Activated CD8-positive, alpha-beta memory T cell treated with anti-CD3 and anti-CD28 coated beads for 1 hour (primary cell): ENCODE data around the gene CFAP20.

ENCODE experiments used
- DNase-seq, 2 donors: peaks; one replicate each; pipeline ENCODE4 v3.0.0-alpha.2; 2020; ENCODE audit warnings: low read depth in 1 of 2; ENCODE audit errors: extremely low read depth in 1 of 2

Gene CFAP20

GRCh38 chr16:58125781-58126335, 3.3 kb downstream of the CFAP20 start:
- no peak for DNase-seq

DNA sequence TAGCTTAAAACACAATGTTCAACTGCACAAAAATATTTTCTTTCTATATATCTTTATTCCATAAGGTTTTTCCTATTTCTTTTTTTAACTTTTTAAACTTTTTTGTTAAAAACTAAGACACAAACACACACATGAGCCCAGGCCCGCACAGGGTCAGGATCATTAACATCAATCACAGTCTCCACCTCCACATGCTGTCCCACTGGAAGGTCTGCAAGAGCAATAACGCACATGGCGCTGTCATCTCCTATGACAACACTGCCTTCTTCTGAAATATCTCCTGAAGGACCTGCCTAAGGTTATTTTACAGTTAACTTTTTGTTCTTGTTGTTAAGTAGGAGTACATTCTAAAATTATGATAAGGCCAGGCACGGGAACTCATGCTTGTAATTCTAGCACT, 4.1 kb downstream of the CFAP20 start:
- DNase-seq = no peak

- no peak for DNase-seq
Measured at GRCh38 chr16:58124601-58124915, 4.6 kb downstream of the CFAP20 start.

- DNase-seq = no peak
Measured at GRCh38 chr16:58123896-58124600, 5.1 kb downstream of the CFAP20 start.

- no peak for DNase-seq
Measured at GRCh38 chr16:58121132-58121531, 8.0 kb downstream of the CFAP20 start.

DNA sequence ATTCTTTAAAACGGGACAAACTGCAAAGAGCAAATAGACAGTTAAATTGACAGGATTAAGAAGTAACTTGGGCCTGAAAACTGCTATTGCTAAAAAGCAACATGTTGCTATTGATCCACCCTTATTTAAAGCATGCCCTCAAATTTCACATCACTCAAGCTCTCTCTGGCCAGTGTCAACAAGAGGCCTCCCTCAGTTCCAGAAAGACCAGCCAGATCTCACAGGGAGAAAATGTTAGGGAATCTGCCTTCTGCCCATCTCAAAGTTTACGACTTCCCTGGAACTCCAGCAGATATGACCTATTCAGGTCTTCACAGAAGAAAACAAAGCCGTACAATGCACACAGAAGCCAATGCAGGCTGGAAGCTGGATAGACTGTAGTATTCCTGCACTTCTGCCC, 8.9 kb downstream of the CFAP20 start:
- DNase-seq = no peak

- DNase-seq = no peak
Measured at GRCh38 chr16:58119509-58119845, 9.7 kb downstream of the CFAP20 start.

- no peak for DNase-seq
Measured at GRCh38 chr16:58118801-58119508, 10.2 kb downstream of the CFAP20 start.

- no peak for DNase-seq
Measured at GRCh38 chr16:58116529-58116928, 12.7 kb downstream of the CFAP20 start.

GRCh38 chr16:58116081-58116480, 13.1 kb downstream of the CFAP20 start:
- DNase-seq = no peak

GRCh38 chr16:58114827-58115825, 14.1 kb downstream of the CFAP20 start:
- DNase-seq = no peak

- DNase-seq = no peak
Measured at GRCh38 chr16:58111302-58111627, 17.9 kb downstream of the CFAP20 start.

GRCh38 chr16:58110571-58111301, 18.4 kb downstream of the CFAP20 start:
- DNase-seq = no peak

GRCh38 chr16:58109881-58110280, 19.3 kb downstream of the CFAP20 start:
- DNase-seq = no peak

- DNase-seq = no peak
Measured at GRCh38 chr16:58109330-58109729, 19.9 kb downstream of the CFAP20 start.

GRCh38 chr16:58107709-58108108, 21.5 kb downstream of the CFAP20 start:
- no peak for DNase-seq

GRCh38 chr16:58107228-58107627, 22.0 kb downstream of the CFAP20 start:
- no peak for DNase-seq

- DNase-seq = no peak
Measured at GRCh38 chr16:58105631-58106030, 23.6 kb downstream of the CFAP20 start.

GRCh38 chr16:58102665-58103392, 26.4 kb downstream of the CFAP20 start:
- DNase-seq = no peak

DNA sequence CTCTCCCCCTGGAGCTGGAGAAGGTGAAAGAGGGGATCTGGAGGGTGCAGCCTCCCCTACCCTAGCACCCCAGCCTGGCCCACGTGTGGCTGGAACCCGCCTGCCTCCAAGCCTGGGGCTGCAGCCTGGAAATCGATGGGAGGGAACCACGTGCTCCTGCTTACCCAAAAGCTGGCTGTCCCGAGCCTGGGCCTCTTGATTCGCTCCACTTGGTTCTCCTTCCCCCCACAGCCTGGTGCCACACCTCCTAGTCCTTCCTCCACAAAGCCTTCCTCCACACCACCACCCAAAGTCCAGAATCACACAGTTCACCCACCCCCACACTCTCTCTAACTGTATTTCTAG, 29.3 kb downstream of the CFAP20 start:
- no peak for DNase-seq
